K562 (cell line): ENCODE measurements around the gene PLXDC1. TPM values are rescaled to one million over a fixed set of nuclear protein-coding genes. Genes with fewer than 3 reads are reported as not detected.

Source experiments
- ATAC-seq: fragments of 200-7000 bp; cut with Tn5 transposase; 3 replicates; pipeline ENCODE4 v1.9.1; 2020; ENCODE audit warnings: moderate library complexity
- BruUV-seq: library from RNA; stranded (reverse); fragments of 400-500 nt; replicated peaks from 2 replicates; lab custom pipeline; 2021; lab: Mats Ljungman, UMichigan
- CTCF ChIA-PET: fragments of 300-600 bp; formaldehyde crosslinking; extraction: SDS; loops from one replicate; lab custom pipeline; 2021; ENCODE audit warnings: low intra/inter-chr PET ratio; lab: Yijun Ruan, JAX
- POLR2A ChIA-PET: fragments of 300-600, 350-650 bp; sonication (Branson Sonifier 250); formaldehyde crosslinking; extraction: SDS; loops from one replicate; lab custom pipeline; 2021; ENCODE audit warnings: antibody characterized with exemption, inconsistent platforms; lab: Yijun Ruan, JAX
- DNase-seq, 4 experiments: peaks; one replicate each; pipeline versions ENCODE4 v3.0.0 to v3.0.0-alpha.2; 2011 to 2018; ENCODE audit warnings: low spot score in 3 of 4, mixed read lengths in 3 of 4; ENCODE audit errors: extremely low read depth in 1 of 4
- FAIRE-seq: peaks from 2 replicates; lab custom pipeline; 2011; peaks lifted over from hg19 to GRCh38; lab: Jason Lieb, UNC
- H2AFZ ChIP-seq: 2 replicates; pipeline ENCODE4 v1.6.0; 2011; ENCODE audit warnings: low read depth, low read length, control low read depth, inconsistent platforms
- H3K27ac ChIP-seq: fragments of 200-600 bp; 3 replicates; pipeline ENCODE4 v1.8.0; 2011; ENCODE audit warnings: low read depth, mild to moderate bottlenecking, control low read depth, inconsistent platforms, low read length, moderate library complexity, mixed read lengths; ENCODE audit errors: extremely low read depth
- H3K27me3 ChIP-seq, 2 experiments: fragments of 300-600 bp in 1 of 2; 2 replicates in 1 of 2; 3 replicates in 1 of 2; pipeline versions ENCODE4 v1.6.0 to v1.8.0; 2011; ENCODE audit warnings: inconsistent platforms in 2 of 2, low read length in 2 of 2, mild to moderate bottlenecking in 1 of 2, mixed read lengths in 1 of 2, moderate library complexity in 1 of 2; ENCODE audit not compliant: control insufficient read depth in 2 of 2, insufficient read depth in 2 of 2
- H3K36me3 ChIP-seq: fragments of 300-600 bp; 3 replicates; pipeline ENCODE4 v1.8.0; 2011; ENCODE audit warnings: mild to moderate bottlenecking, low read length, inconsistent platforms; ENCODE audit not compliant: control insufficient read depth, insufficient read depth
- H3K4me1 ChIP-seq, 2 experiments: fragments of 200-600 bp in 1 of 2; replicated peaks in 1 of 2; 2 replicates in 1 of 2; 3 replicates in 1 of 2; pipeline versions ENCODE4 v1.5.1 to v1.8.0; 2011; ENCODE audit warnings: inconsistent platforms in 2 of 2, low read length in 2 of 2, mild to moderate bottlenecking in 1 of 2, mixed read lengths in 1 of 2, moderate library complexity in 1 of 2; ENCODE audit not compliant: control insufficient read depth in 2 of 2, insufficient read depth in 2 of 2
- H3K4me2 ChIP-seq: 2 replicates; pipeline ENCODE4 v1.6.1; 2011; ENCODE audit warnings: low read length, control low read depth, inconsistent platforms, mixed read lengths; ENCODE audit not compliant: insufficient read depth
- H3K4me3 ChIP-seq: fragments of 200-600 bp; sonication (generic), shearing (Covaris generic); 2 replicates; pipeline ENCODE4 v1.5.1; 2016; ENCODE audit warnings: control low read depth, inconsistent platforms
- H3K79me2 ChIP-seq: fragments of 200-600 bp; 3 replicates; pipeline ENCODE4 v1.8.0; 2011; ENCODE audit warnings: low read length, inconsistent platforms; ENCODE audit not compliant: control insufficient read depth, insufficient read depth
- H3K9ac ChIP-seq, 2 experiments: 2 replicates each; pipeline versions ENCODE4 v1.6.0 to v1.6.1; 2011; ENCODE audit warnings: low read depth in 2 of 2, low read length in 2 of 2, control low read depth in 1 of 2, inconsistent platforms in 1 of 2, mild to moderate bottlenecking in 1 of 2, mixed read lengths in 1 of 2; ENCODE audit not compliant: insufficient read depth in 1 of 2
- H3K9me1 ChIP-seq: one replicate; pipeline ENCODE4 v1.6.0; 2011; ENCODE audit warnings: inconsistent platforms, mild to moderate bottlenecking, low read length, moderate library complexity; ENCODE audit not compliant: control insufficient read depth, insufficient read depth
- H3K9me3 ChIP-seq: replicated peaks from 2 replicates; pipeline ENCODE4 v1.5.1; 2011; ENCODE audit warnings: low read depth, low read length, inconsistent platforms; ENCODE audit not compliant: control insufficient read depth, insufficient read depth
- H4K20me1 ChIP-seq: replicated peaks from 2 replicates; pipeline ENCODE4 v1.6.1; 2011; ENCODE audit warnings: low read length, inconsistent platforms, mixed read lengths; ENCODE audit not compliant: control insufficient read depth, insufficient read depth
- ASH1L ChIP-seq: fragments of 450-650 bp; IDR thresholded peaks from 2 replicates; pipeline ENCODE4 v1.6.1; 2018; ENCODE audit warnings: borderline replicate concordance, mild to moderate bottlenecking, low read depth; ENCODE audit not compliant: partially characterized antibody
- COPS2 ChIP-seq: fragments of 450-650 bp; conservative IDR thresholded peaks from 2 replicates; pipeline ENCODE4 v1.6.1; 2016; ENCODE audit warnings: mild to moderate bottlenecking, moderate library complexity
- FUS ChIP-seq: fragments of 200-400 bp; formaldehyde crosslinking; optimal IDR thresholded peaks from 2 replicates; pipeline ENCODE3; 2017; ENCODE audit warnings: low read depth, low read length
- MBD1 ChIP-seq: fragments of 250-450 bp; sonication (Bioruptor Pico); IDR thresholded peaks from 2 replicates; pipeline ENCODE4 v1.8.0; 2022; ENCODE audit warnings: inconsistent platforms
- MXD1 ChIP-seq: fragments of 250-450 bp; sonication (Bioruptor Pico); IDR thresholded peaks from 2 replicates; pipeline ENCODE4 v1.8.0; 2021; ENCODE audit warnings: borderline replicate concordance, mild to moderate bottlenecking, moderate library complexity; ENCODE audit not compliant: poor library complexity, severe bottlenecking
- NELFE ChIP-seq: IDR thresholded peaks from 2 replicates; pipeline ENCODE4 v1.6.1; 2011; ENCODE audit warnings: mild to moderate bottlenecking; ENCODE audit not compliant: insufficient read depth, insufficient read length
- RBM22 ChIP-seq: fragments of 200-400 bp; formaldehyde crosslinking; IDR thresholded peaks from 2 replicates; pipeline ENCODE4 v1.6.1; 2018; ENCODE audit warnings: low read length, low read depth; ENCODE audit not compliant: poor library complexity, severe bottlenecking
- RBM39 ChIP-seq: fragments of 200-400 bp; formaldehyde crosslinking; optimal IDR thresholded peaks from 2 replicates; pipeline ENCODE3; 2018; ENCODE audit warnings: low read depth, low read length
- VEZF1 ChIP-seq: fragments of 200-800 bp; sonication (Bioruptor generic); IDR thresholded peaks from 2 replicates; pipeline ENCODE4 v1.6.1; 2017; ENCODE audit warnings: missing genetic modification characterization, missing compliant biosample characterization
- ZHX1 ChIP-seq: fragments of 150-350 bp; conservative IDR thresholded peaks from 2 replicates; pipeline ENCODE4 v1.6.1; 2014; ENCODE audit warnings: low read length
- ZNF134 ChIP-seq: fragments of 250-450 bp; sonication (Bioruptor Pico); conservative IDR thresholded peaks from 2 replicates; pipeline ENCODE4 v1.4.0; 2020
- ZNF212 ChIP-seq: fragments of 450-650 bp; formaldehyde crosslinking; IDR thresholded peaks from 2 replicates; pipeline ENCODE4 v1.4.0; 2020; ENCODE audit warnings: mild to moderate bottlenecking
- ZNF311 ChIP-seq: fragments of 250-450 bp; sonication (Bioruptor Pico); IDR thresholded peaks from 2 replicates; pipeline ENCODE4 v1.4.0; 2020; ENCODE audit warnings: mild to moderate bottlenecking, moderate library complexity
- WGBS: fragments of 100-300 bp; shearing (Covaris generic); methylation state at CpG from one replicate; pipeline ENCODE4 v1.1.6; 2016; ENCODE audit warnings: low coverage, mixed read lengths; ENCODE audit not compliant: insufficient coverage; ENCODE audit errors: missing lambda C conversion rate; 5-methylcytosine and 5-hydroxymethylcytosine counted together
- in situ Hi-C: fragments of 300-500 bp; cut with MboI; formaldehyde crosslinking; loops from 4 replicates; pipeline ENCODE4 v1.15.0; 2018; ENCODE audit warnings: inconsistent platforms, mixed read lengths
- intact Hi-C: fragments of 100-400 bp; cut with micrococcal nuclease; formaldehyde crosslinking; loops from 2 replicates; pipeline ENCODE4 v1.14.2; 2022
- polyA plus RNA-seq, 8 experiments: library from polyadenylated mRNA; depleted of rRNA in 4 of 8; stranded (reverse) in 5 of 8; unstranded in 3 of 8; fragments of >200 nt; fragmentation: Nextera tagmentation in 2 of 8; fragmentation: Illumina TruSeq in 1 of 8; extraction: Ambion mirVana in 2 of 8; extraction: Trizol in 1 of 8; gene quantifications; 2 replicates each; pipeline versions ENCODE4 v1.2.1 to v1.2.3, GENCODE V29; 2011 to 2014; ENCODE audit warnings: inconsistent platforms in 1 of 8, missing spikeins in 1 of 8
- total RNA-seq, 7 experiments: library from RNA; depleted of rRNA in 6 of 7; stranded (reverse); fragments of >200 nt in 6 of 7; fragmentation: Illumina TruSeq in 2 of 7; extraction: Trizol in 2 of 7; gene quantifications; 2 replicates each; pipeline versions ENCODE4 v1.2.1 to v1.2.3, GENCODE V29; 2011 to 2021; ENCODE audit warnings: low replicate concordance in 1 of 7

Gene PLXDC1
- total and polyA plus RNA-seq, 9 of the 15 experiments (the other 6 are each of a cell fraction or from before 2014, with no cell fraction given) = not detected

- no peaks in the 10 kb centered on the region for H3K79me2 ChIP-seq
- H3K27ac ChIP-seq = no peak overlapping the region
- no peak overlapping the region for H3K4me3 ChIP-seq
- H3K9ac ChIP-seq = no peak overlapping the region
- H4K20me1 ChIP-seq = no peaks in the 10 kb centered on the region
- intact Hi-C loops (no loop called here), in situ Hi-C loops (no loop called here)
- peaks cover 4 to 11% of the 10 kb centered on the region in 2 experiments; a peak in 4 of 5 replicates for H3K4me1 ChIP-seq
- H3K4me2 ChIP-seq = no peak overlapping the region
- ChIA-PET POLR2A (no interaction called here), CTCF (no interaction called here)
- DNase-seq (no peak), ATAC-seq (no peak), FAIRE-seq (no peak)
- no peaks in the 10 kb centered on the region for H3K9me1 ChIP-seq
- no peaks in the 10 kb centered on the region for H3K36me3 ChIP-seq
- no TSS peak for BruUV-seq
- TF ChIP-seq ZNF212 (CRISPR knock-in tag) = no peak
- TF ChIP-seq COPS2 = no peak
- TF ChIP-seq MBD1 (CRISPR knock-in tag) = no peak
- TF ChIP-seq VEZF1 (CRISPR knock-in tag) = no peak
- TF ChIP-seq MXD1 (CRISPR knock-in tag) = no peak
- TF ChIP-seq ZNF311 (CRISPR knock-in tag) = no peak
- no peak for TF ChIP-seq FUS
- no peak for TF ChIP-seq RBM22
- no peak for TF ChIP-seq RBM39
- no peak for TF ChIP-seq NELFE
- no peak for TF ChIP-seq ASH1L
- TF ChIP-seq ZNF134 (CRISPR knock-in tag) = no peak
- TF ChIP-seq ZHX1 = no peak
- H3K27me3 ChIP-seq = peaks cover 10 to 12% of the 10 kb centered on the region in 2 experiments; a peak in 4 of 5 replicates
- H3K9me3 ChIP-seq = peaks cover 3% of the 10 kb centered on the region; the same call in 1 of the 2 replicates
- H2AFZ ChIP-seq = no peak overlapping the region
- 33% methylated on average over 5 of the region's 5 CpGs for WGBS
Observed at GRCh38 chr17:39058524-39058923, 92.9 kb downstream of the PLXDC1 start.
